HepG2 (cell line): ENCODE measurements around the gene LMAN1L. TPM values are rescaled to one million over a fixed set of nuclear protein-coding genes. Genes with fewer than 3 reads are reported as not detected.

Experiments
- ATAC-seq: fragments of 200-7000 bp; cut with Tn5 transposase; 3 replicates; pipeline ENCODE4 v1.9.1; 2020; ENCODE audit warnings: mild to moderate bottlenecking, moderate library complexity
- BruUV-seq: library from RNA; stranded (reverse); fragments of 400-500 nt; replicated peaks from 2 replicates; lab custom pipeline; 2021; lab: Mats Ljungman, UMichigan
- CTCF ChIA-PET: fragments of 300-600 bp; formaldehyde crosslinking; extraction: SDS; loops from one replicate; lab custom pipeline; 2021; ENCODE audit warnings: low total read pairs, inconsistent platforms, low intra/inter-chr PET ratio; lab: Yijun Ruan, JAX
- POLR2A ChIA-PET: fragments of 350-600 bp; sonication (Branson Sonifier 250); formaldehyde crosslinking; loops from one replicate; lab custom pipeline; 2020; ENCODE audit warnings: antibody characterized with exemption, inconsistent platforms; lab: Yijun Ruan, JAX
- DNase-seq: peaks from one replicate; pipeline ENCODE4 v3.0.0-alpha.2; 2015; ENCODE audit warnings: low spot score
- FAIRE-seq: peaks from 3 replicates; lab custom pipeline; 2011; peaks lifted over from hg19 to GRCh38; lab: Jason Lieb, UNC
- H2AFZ ChIP-seq: one replicate; pipeline ENCODE4 v1.6.1; 2011; ENCODE audit warnings: low read length, inconsistent platforms
- H3K27ac ChIP-seq: fragments of 300-600 bp; 3 replicates; pipeline ENCODE4 v1.8.0; 2011; ENCODE audit warnings: mixed run types, mild to moderate bottlenecking, mixed read lengths, low read length, inconsistent platforms; ENCODE audit not compliant: insufficient read depth; ENCODE audit errors: extremely low read length
- H3K27me3 ChIP-seq, 2 experiments: fragments of 200-600 bp in 1 of 2; 2 replicates in 1 of 2; 3 replicates in 1 of 2; pipeline versions ENCODE4 v1.6.0 to v1.8.0; 2011; ENCODE audit warnings: low read length in 2 of 2, mild to moderate bottlenecking in 2 of 2, moderate library complexity in 2 of 2, inconsistent platforms in 1 of 2; ENCODE audit not compliant: insufficient read depth in 2 of 2, control insufficient read depth in 1 of 2
- H3K36me3 ChIP-seq, 2 experiments: fragments of 200-600 bp in 1 of 2; replicated peaks in 1 of 2; 2 replicates in 1 of 2; 3 replicates in 1 of 2; pipeline versions ENCODE4 v1.5.1 to v1.8.0; 2011; ENCODE audit warnings: low read length in 2 of 2, inconsistent platforms in 1 of 2; ENCODE audit not compliant: insufficient read depth in 2 of 2, control insufficient read depth in 1 of 2
- H3K4me1 ChIP-seq: 2 replicates; pipeline ENCODE4 v1.5.1; 2012; ENCODE audit warnings: low read length, inconsistent platforms; ENCODE audit not compliant: insufficient read depth
- H3K4me2 ChIP-seq: 2 replicates; pipeline ENCODE4 v1.6.0; 2011; ENCODE audit warnings: low read depth, low read length, inconsistent platforms
- H3K4me3 ChIP-seq, 3 experiments: fragments of 200-600 bp in 1 of 3; sonication (generic), shearing (Covaris generic) in 1 of 3; replicated peaks in 1 of 3; 2 replicates each; pipeline ENCODE4 v1.5.1; 2011 to 2016; ENCODE audit warnings: low read length in 3 of 3, inconsistent platforms in 2 of 3, low read depth in 2 of 3, mild to moderate bottlenecking in 2 of 3, control low read depth in 1 of 3, mixed read lengths in 1 of 3; ENCODE audit not compliant: insufficient read depth in 1 of 3
- H3K79me2 ChIP-seq: one replicate; pipeline ENCODE4 v1.6.1; 2011; ENCODE audit warnings: low read length, inconsistent platforms; ENCODE audit not compliant: insufficient read depth
- H3K9ac ChIP-seq: 2 replicates; pipeline ENCODE4 v1.6.0; 2011; ENCODE audit warnings: mild to moderate bottlenecking, low read depth, low read length, inconsistent platforms; ENCODE audit not compliant: insufficient read depth
- H3K9me3 ChIP-seq: 2 replicates; pipeline ENCODE4 v1.5.1; 2012; ENCODE audit warnings: mild to moderate bottlenecking, low read length
- H4K20me1 ChIP-seq: 2 replicates; pipeline ENCODE4 v1.6.0; 2011; ENCODE audit warnings: inconsistent platforms, mild to moderate bottlenecking, low read length, moderate library complexity; ENCODE audit not compliant: insufficient read depth
- CBX2 ChIP-seq, 2 experiments: fragments of 200-600 bp in 1 of 2; sonication (generic); formaldehyde crosslinking in 1 of 2; IDR thresholded peaks; 2 replicates each; pipeline versions ENCODE4 v1.7.0 to v1.8.1; 2018 to 2022; ENCODE audit warnings: low read depth in 2 of 2, low read length in 1 of 2, mild to moderate bottlenecking in 1 of 2, missing genetic modification reagents in 1 of 2
- DNMT1 ChIP-seq: sonication (generic); formaldehyde crosslinking; IDR thresholded peaks from 2 replicates; pipeline ENCODE4 v1.5.1; 2020; ENCODE audit warnings: mild to moderate bottlenecking, missing genetic modification reagents
- ZEB1 ChIP-seq: IDR thresholded peaks from 2 replicates; pipeline ENCODE4 v1.6.1; 2012; ENCODE audit warnings: mild to moderate bottlenecking, low read depth, inconsistent platforms; ENCODE audit not compliant: insufficient replicate concordance
- ZFY ChIP-seq: sonication (generic); formaldehyde crosslinking; IDR thresholded peaks from 2 replicates; pipeline ENCODE4 v1.4.0; 2020; ENCODE audit warnings: missing genetic modification reagents
- ZNF343 ChIP-seq: sonication (generic); formaldehyde crosslinking; IDR thresholded peaks from 2 replicates; pipeline ENCODE4 v1.4.0; 2020; ENCODE audit warnings: mild to moderate bottlenecking, missing genetic modification reagents
- ZNF350 ChIP-seq: sonication (generic); formaldehyde crosslinking; IDR thresholded peaks from 2 replicates; pipeline ENCODE4 v1.4.0; 2020; ENCODE audit warnings: mild to moderate bottlenecking, low read depth, missing genetic modification reagents, borderline replicate concordance
- ZNF383 ChIP-seq: sonication (generic); formaldehyde crosslinking; IDR thresholded peaks from 2 replicates; pipeline ENCODE4 v1.4.0; 2020; ENCODE audit warnings: missing genetic modification reagents, mild to moderate bottlenecking, borderline replicate concordance
- ZNF543 ChIP-seq: sonication (generic); formaldehyde crosslinking; IDR thresholded peaks from 2 replicates; pipeline ENCODE4 v1.4.0; 2020; ENCODE audit warnings: mild to moderate bottlenecking, missing genetic modification reagents
- ZNF558 ChIP-seq: sonication (generic); formaldehyde crosslinking; IDR thresholded peaks from 2 replicates; pipeline ENCODE4 v1.9.0; 2022; ENCODE audit warnings: mild to moderate bottlenecking, missing genetic modification reagents, borderline replicate concordance
- WGBS: methylation state at CpG from one replicate; pipeline ENCODE4 v1.1.6; 2017; ENCODE audit warnings: low lambda C conversion rate; 5-methylcytosine and 5-hydroxymethylcytosine counted together
- in situ Hi-C: cut with HindIII; loops from 2 replicates; pipeline ENCODE4 v1.10.0; 2017; ENCODE audit warnings: low pct_unique_long_range_greater_than_20kb; ENCODE audit not compliant: extremely low pct_ligation_motif_present
- intact Hi-C: fragments of 100-400 bp; cut with micrococcal nuclease; formaldehyde crosslinking; loops from one replicate; pipeline ENCODE4 v1.10.0; 2022; ENCODE audit not compliant: unreplicated experiment
- polyA plus RNA-seq, 8 experiments: library from polyadenylated mRNA; depleted of rRNA in 3 of 8; stranded (reverse) in 7 of 8; unstranded in 1 of 8; fragments of >200 nt; fragmentation: Illumina TruSeq in 4 of 8; extraction: Trizol in 4 of 8; gene quantifications; 2 replicates each; pipeline versions ENCODE4 v1.2.1 to v1.2.3, GENCODE V29; 2011 to 2016; ENCODE audit warnings: low read depth in 4 of 8, missing spikeins in 1 of 8, mixed read lengths in 1 of 8; ENCODE audit not compliant: insufficient read depth in 1 of 8
- total RNA-seq, 5 experiments: library from RNA; depleted of rRNA; stranded (reverse); fragments of >200 nt; fragmentation: Illumina TruSeq; extraction: Trizol; gene quantifications; 2 replicates each; pipeline ENCODE4 v1.2.3, GENCODE V29; 2016; ENCODE audit warnings: low read depth in 1 of 5
- TF ChIP-seq, protein P1 (sequence below): sonication (generic); formaldehyde crosslinking; IDR thresholded peaks from 2 replicates; pipeline ENCODE4 v1.5.0; 2020; ENCODE audit warnings: missing genetic modification reagents, mild to moderate bottlenecking, borderline replicate concordance
- TF ChIP-seq, protein P2 (sequence below): sonication (generic); formaldehyde crosslinking; IDR thresholded peaks from 2 replicates; pipeline ENCODE4 v1.4.0; 2020; ENCODE audit warnings: missing genetic modification reagents, borderline replicate concordance
- TF ChIP-seq, protein P3 (sequence below): sonication (generic); IDR thresholded peaks from 2 replicates; pipeline ENCODE4 v1.6.1; 2016; ENCODE audit warnings: low read depth, borderline replicate concordance

Gene LMAN1L
- total and polyA plus RNA-seq, 2 of the 13 experiments (the other 11 are each of a cell fraction or from before 2014, with no cell fraction given): not detected

DNA sequence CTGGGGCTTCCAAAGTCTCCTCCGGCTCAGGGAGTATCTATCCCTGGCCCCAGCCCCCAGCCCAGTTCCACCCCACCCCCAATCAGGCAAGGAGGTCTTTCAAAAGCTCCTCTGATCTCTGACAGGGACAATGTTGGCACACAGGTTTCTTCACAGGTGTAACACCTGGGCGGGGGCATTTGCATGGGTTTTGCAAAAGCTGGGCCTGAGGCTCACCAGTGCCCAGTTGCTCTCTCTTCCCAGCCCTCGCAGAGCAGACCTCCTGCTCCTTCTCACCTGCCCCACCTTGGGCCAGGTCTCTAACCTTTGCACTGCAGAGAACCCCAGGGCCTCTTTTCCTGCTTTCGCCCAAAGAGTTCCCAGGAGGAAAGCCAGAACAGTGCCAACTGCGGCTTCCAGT lies 39.3 kb upstream of the LMAN1L start:
- H3K79me2 ChIP-seq: no peaks in the 10 kb centered on the region
- FAIRE-seq (no peak), DNase-seq (no peak), ATAC-seq (no peak)
- no peak for TF ChIP-seq ZNF543
- TF ChIP-seq CBX2 (IDR thresholded peaks at IDR 0.05; ENCODE audit: low read depth, low read length): no peak
- no peak for TF ChIP-seq CBX2 (CRISPR knock-in tag; IDR thresholded peaks at IDR 0.05; ENCODE audit: low read depth)
- TF ChIP-seq, protein P1, sequence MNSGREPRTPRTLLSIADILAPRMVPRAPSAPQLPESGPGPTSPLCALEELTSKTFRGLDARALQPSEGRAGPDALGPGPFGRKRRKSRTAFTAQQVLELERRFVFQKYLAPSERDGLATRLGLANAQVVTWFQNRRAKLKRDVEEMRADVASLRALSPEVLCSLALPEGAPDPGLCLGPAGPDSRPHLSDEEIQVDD (CRISPR knock-in tag): no peak
- TF ChIP-seq ZEB1: peak; percentile 28
- TF ChIP-seq ZFY (CRISPR knock-in tag): peak; percentile 2; the same call in 1 of the 2 replicates
- no peak for TF ChIP-seq ZNF343 (CRISPR knock-in tag)
- no peak for TF ChIP-seq ZNF558
- TF ChIP-seq, protein P2, sequence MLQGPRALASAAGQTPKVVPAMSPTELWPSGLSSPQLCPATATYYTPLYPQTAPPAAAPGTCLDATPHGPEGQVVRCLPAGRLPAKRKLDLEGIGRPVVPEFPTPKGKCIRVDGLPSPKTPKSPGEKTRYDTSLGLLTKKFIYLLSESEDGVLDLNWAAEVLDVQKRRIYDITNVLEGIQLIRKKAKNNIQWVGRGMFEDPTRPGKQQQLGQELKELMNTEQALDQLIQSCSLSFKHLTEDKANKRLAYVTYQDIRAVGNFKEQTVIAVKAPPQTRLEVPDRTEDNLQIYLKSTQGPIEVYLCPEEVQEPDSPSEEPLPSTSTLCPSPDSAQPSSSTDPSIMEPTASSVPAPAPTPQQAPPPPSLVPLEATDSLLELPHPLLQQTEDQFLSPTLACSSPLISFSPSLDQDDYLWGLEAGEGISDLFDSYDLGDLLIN: no peak
- TF ChIP-seq ZNF383 (CRISPR knock-in tag): no peak
- no peak for TF ChIP-seq DNMT1 (CRISPR knock-in tag)
- TF ChIP-seq, protein P3, sequence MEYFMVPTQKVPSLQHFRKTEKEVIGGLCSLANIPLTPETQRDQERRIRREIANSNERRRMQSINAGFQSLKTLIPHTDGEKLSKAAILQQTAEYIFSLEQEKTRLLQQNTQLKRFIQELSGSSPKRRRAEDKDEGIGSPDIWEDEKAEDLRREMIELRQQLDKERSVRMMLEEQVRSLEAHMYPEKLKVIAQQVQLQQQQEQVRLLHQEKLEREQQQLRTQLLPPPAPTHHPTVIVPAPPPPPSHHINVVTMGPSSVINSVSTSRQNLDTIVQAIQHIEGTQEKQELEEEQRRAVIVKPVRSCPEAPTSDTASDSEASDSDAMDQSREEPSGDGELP: no peak
- no peak for TF ChIP-seq ZNF350 (CRISPR knock-in tag)
- peak overlapping the region; percentile 63 for H3K4me2 ChIP-seq
- ChIA-PET POLR2A (interaction anchor here (0.8 to 3.2 kb wide), 3 partner anchors 10 to 184 kb away, joined by 3 to 21 read pairs (median 3); partner anchors contain the start of genes CSK and CYP1A1), CTCF (interaction anchor here (1.4 to 5.8 kb wide), 2 partner anchors 15 to 26 kb away, joined by 3 to 56 read pairs; no protein-coding TSS in a partner anchor)
- peak overlapping the region in 1 of 3 experiments; percentile 44; a peak in 1 of 6 replicates for H3K4me3 ChIP-seq
- intact Hi-C loops: no loop called here
- no peak overlapping the region for H3K27ac ChIP-seq
- in situ Hi-C loops: loop anchor here (10.0 kb wide), 1 partner anchor 181 kb away; the partner anchor contains the start of gene RPP25
- H3K4me1 ChIP-seq: peaks cover 77% of the 10 kb centered on the region
- no peaks in the 10 kb centered on the region for H3K36me3 ChIP-seq
- peak overlapping the region; percentile 61 for H2AFZ ChIP-seq
- H3K9ac ChIP-seq: peak overlapping the region; percentile 13; the same call in 1 of the 2 replicates
- no TSS peak for BruUV-seq
- H3K9me3 ChIP-seq: no peaks in the 10 kb centered on the region
- 20% methylated on average over 5 of the region's 5 CpGs for WGBS
- no peaks in the 10 kb centered on the region for H3K27me3 ChIP-seq
- H4K20me1 ChIP-seq: no peaks in the 10 kb centered on the region
